Measurements from ENCODE around the gene LTC4S. TPM values are rescaled to one million over a fixed set of nuclear protein-coding genes. Genes with fewer than 3 reads are reported as not detected.

The LTC4S gene
- total and polyA plus RNA-seq, 9 of the 15 experiments (the other 6 are each of a cell fraction or from before 2014, with no cell fraction given), result 0.17 to 0.77 (median 0.75) TPM; not detected in 6

- Histone ChIP-seq H2AFZ (ENCODE audit: low read depth, low read length) (no peak overlapping the region), H3K9ac (ENCODE audit: insufficient read depth in 1 of 2, low read depth in 2 of 2, low read length in 2 of 2) (no peak overlapping the region), H3K4me1 (replicated peaks in 1 of 2; ENCODE audit: control insufficient read depth in 2 of 2, insufficient read depth in 2 of 2, low read length in 2 of 2) (peaks cover 0 to 17% of the 10 kb centered on the region in 2 experiments; a peak in 3 of 5 replicates), H3K36me3 (ENCODE audit: control insufficient read depth, insufficient read depth, low read length) (peaks cover 70% of the 10 kb centered on the region), H3K9me3 (replicated peaks; ENCODE audit: control insufficient read depth, insufficient read depth, low read depth, low read length) (no peaks in the 10 kb centered on the region), H3K4me2 (ENCODE audit: insufficient read depth, low read length) (no peak overlapping the region), H4K20me1 (replicated peaks; ENCODE audit: control insufficient read depth, insufficient read depth, low read length) (peaks cover 4% of the 10 kb centered on the region; the same call in 1 of the 2 replicates), H3K9me1 (ENCODE audit: control insufficient read depth, insufficient read depth, low read length) (no peaks in the 10 kb centered on the region), H3K79me2 (ENCODE audit: control insufficient read depth, insufficient read depth, low read length) (no peaks in the 10 kb centered on the region; the same call in 2 of the 3 replicates), H3K27me3 (ENCODE audit: control insufficient read depth in 2 of 2, insufficient read depth in 2 of 2, low read length in 2 of 2) (no peaks in the 10 kb centered on the region), H3K4me3 (no peak overlapping the region), H3K27ac (ENCODE audit: extremely low read depth, low read depth, low read length) (peak overlapping the region; percentile 3; the same call in 1 of the 3 replicates)
- intact Hi-C loops (cut with micrococcal nuclease) (no loop called here), in situ Hi-C loops (cut with MboI) (no loop called here)
- ChIA-PET POLR2A (interaction anchor here (0.6 to 2.9 kb wide), 9 partner anchors 9 to 992 kb away, joined by 3 to 17 read pairs (median 4); partner anchors contain the start of gene SQSTM1), CTCF (ENCODE audit: low intra/inter-chr PET ratio) (interaction anchor here (0.7 to 0.9 kb wide), 2 partner anchors 74 to 1495 kb away, joined by 3 read pairs; no protein-coding TSS in a partner anchor)
- no TSS peak for BruUV-seq (replicated peaks)
- peak; percentile 15 for ATAC-seq
- no peak for DNase-seq (ENCODE audit: extremely low read depth in 1 of 4, low spot score in 3 of 4)
- FAIRE-seq, result peak; percentile 23
- WGBS (ENCODE audit: insufficient coverage, low coverage, missing lambda C conversion rate), result 89% methylated on average over 14 of the region's 15 CpGs
- TF ChIP-seq RBFOX2 (IDR thresholded peaks at IDR 0.05; ENCODE audit: low read depth, low read length) (peak; percentile 21; the same call in 1 of the 2 replicates), ZSCAN32 (CRISPR knock-in tag; IDR thresholded peaks at IDR 0.05) (peak; percentile 46; the same call in 1 of the 2 replicates), IRF1 (CRISPR knock-in tag; IDR thresholded peaks at IDR 0.05; ENCODE audit: borderline replicate concordance) (no peak), MEF2A (IDR thresholded peaks at IDR 0.05; ENCODE audit: control insufficient read depth, low read depth, low read length) (no peak), ELF2 (CRISPR knock-in tag; IDR thresholded peaks at IDR 0.05) (0 out of 2 replicates have a peak, but pooled peaks have one; percentile 10), ZKSCAN8 (CRISPR knock-in tag; IDR thresholded peaks at IDR 0.05) (no peak), C11orf30 (IDR thresholded peaks at IDR 0.05; ENCODE audit: low read depth) (peak; percentile 16; the same call in 1 of the 2 replicates), ELF4 (CRISPR knock-in tag; IDR thresholded peaks at IDR 0.05) (peak; percentile 34; the same call in 1 of the 2 replicates), ZNF655 (CRISPR knock-in tag; IDR thresholded peaks at IDR 0.05) (no peak), EWSR1 (IDR thresholded peaks at IDR 0.05; ENCODE audit: borderline replicate concordance, low read depth, partially characterized antibody) (peak; percentile 13), BRCA1 (IDR thresholded peaks at IDR 0.05) (no peak), BRCA1 (CRISPR knock-in tag; IDR thresholded peaks at IDR 0.05) (no peak), CREB5 (CRISPR knock-in tag; IDR thresholded peaks at IDR 0.05) (no peak), TBP (optimal IDR thresholded peaks at IDR 0.05; ENCODE audit: low read depth, low read length) (no peak), HDAC8 (tag; IDR thresholded peaks at IDR 0.05) (no peak), ERF (CRISPR knock-in tag; IDR thresholded peaks at IDR 0.05) (peak; percentile 12; the same call in 1 of the 2 replicates), TFAP4 (CRISPR knock-in tag; IDR thresholded peaks at IDR 0.05; ENCODE audit: borderline replicate concordance) (peak; percentile 4; the same call in 1 of the 2 replicates)
These were observed 43.6 kb downstream of the LTC4S start for GRCh38 chr5:179837076-179838011.

Measured in K562 (cell line).